Caco-2 (cell line): ENCODE data around the gene SLC1A2. TPM values are rescaled to one million over a fixed set of nuclear protein-coding genes. Genes with fewer than 3 reads are reported as not detected.

ENCODE experiments used
- BruUV-seq: library from RNA; stranded (reverse); fragments of 400-500 nt; replicated peaks from 2 replicates; lab custom pipeline; 2021; lab: Mats Ljungman, UMichigan
- CTCF ChIA-PET: fragments of 300-600 bp; sonication (Branson Sonifier 250); formaldehyde crosslinking; loops from one replicate; lab custom pipeline; 2022; ENCODE audit warnings: antibody characterized with exemption; lab: Charles Lee
- POLR2A ChIA-PET: fragments of 300-600 bp; sonication (Branson Sonifier 250); formaldehyde crosslinking; loops from one replicate; lab custom pipeline; 2022; ENCODE audit warnings: antibody characterized with exemption; lab: Charles Lee
- DNase-seq, 2 experiments: peaks; one replicate each; pipeline versions ENCODE4 v3.0.0 to v3.0.0-alpha.2; 2020 to 2022
- H3K27me3 ChIP-seq: replicated peaks from 2 replicates; pipeline ENCODE4 v1.6.0; 2011; ENCODE audit warnings: low read length; ENCODE audit not compliant: control insufficient read depth, insufficient read depth
- H3K36me3 ChIP-seq: 2 replicates; pipeline ENCODE4 v1.5.1; 2011; ENCODE audit warnings: low read length; ENCODE audit not compliant: control insufficient read depth, insufficient read depth
- H3K4me1 ChIP-seq: fragments of 250-450 bp; sonication (Bioruptor Pico); 2 replicates; pipeline ENCODE4 v1.5.1; 2020; ENCODE audit warnings: mild to moderate bottlenecking
- H3K4me3 ChIP-seq: 2 replicates; pipeline ENCODE4 v1.5.1; 2011; ENCODE audit warnings: low read depth, mild to moderate bottlenecking, control low read depth, low read length
- H3K9me3 ChIP-seq: fragments of 250-450 bp; sonication (Bioruptor Pico); 2 replicates; pipeline ENCODE4 v1.5.1; 2020; ENCODE audit warnings: mild to moderate bottlenecking, moderate library complexity
- H3K27ac Mint-ChIP-seq: one replicate; pipeline ENCODE4 v1.8.0; 2022; ENCODE audit warnings: mixed read lengths; ENCODE audit not compliant: unreplicated experiment
- H3K27me3 Mint-ChIP-seq: one replicate; pipeline ENCODE4 v1.8.0; 2022; ENCODE audit warnings: mixed read lengths; ENCODE audit not compliant: insufficient read depth, unreplicated experiment
- H3K36me3 Mint-ChIP-seq: one replicate; pipeline ENCODE4 v1.8.0; 2022; ENCODE audit warnings: mild to moderate bottlenecking, mixed read lengths; ENCODE audit not compliant: insufficient read depth, unreplicated experiment
- H3K4me1 Mint-ChIP-seq: one replicate; pipeline ENCODE4 v1.8.0; 2022; ENCODE audit warnings: low read depth, mixed read lengths; ENCODE audit not compliant: unreplicated experiment
- H3K4me3 Mint-ChIP-seq: one replicate; pipeline ENCODE4 v1.8.0; 2022; ENCODE audit warnings: mild to moderate bottlenecking, moderate library complexity, mixed read lengths; ENCODE audit not compliant: unreplicated experiment
- H3K9me3 Mint-ChIP-seq: one replicate; pipeline ENCODE4 v1.8.0; 2022; ENCODE audit warnings: mixed read lengths; ENCODE audit not compliant: unreplicated experiment
- intact Hi-C: fragments of 100-400 bp; cut with micrococcal nuclease; formaldehyde crosslinking; loops from one replicate; pipeline ENCODE4 v1.10.0; 2022; ENCODE audit not compliant: unreplicated experiment
- total RNA-seq: library from RNA; stranded (reverse); gene quantifications from 2 replicates; pipeline ENCODE4 v1.2.3, GENCODE V29; 2022
- TF ChIP-seq, protein P1 (sequence below), 2 experiments: fragments of 200-600 bp in 1 of 2; IDR thresholded peaks; 1 replicate in 1 of 2; 2 replicates in 1 of 2; pipeline versions ENCODE4 v1.5.1 to v1.8.0; 2011 to 2022; ENCODE audit warnings: antibody characterized with exemption in 1 of 2, control low read depth in 1 of 2, inconsistent platforms in 1 of 2, low read depth in 1 of 2, low read length in 1 of 2, mild to moderate bottlenecking in 1 of 2, moderate library complexity in 1 of 2; ENCODE audit not compliant: insufficient read depth in 1 of 2, severe bottlenecking in 1 of 2, unreplicated experiment in 1 of 2

Gene SLC1A2
- total RNA-seq, 1 experiment from 2014 or later = 2.0 TPM

GRCh38 chr11:35243774-35244173 is 175.6 kb downstream of the SLC1A2 start:
- intact Hi-C loops = no loop called here
- Histone ChIP-seq H3K9me3 (peaks cover 5% of the 10 kb centered on the region; the same call in 1 of the 2 replicates), H3K27me3 (no peaks in the 10 kb centered on the region), H3K36me3 (no peaks in the 10 kb centered on the region), H3K4me3 (no peak overlapping the region), H3K4me1 (no peaks in the 10 kb centered on the region)
- H3K4me3 Mint-ChIP-seq = no peak overlapping the region
- no peaks in the 10 kb centered on the region for H3K4me1 Mint-ChIP-seq
- DNase-seq = no peak
- POLR2A ChIA-PET = no interaction called here
- H3K36me3 Mint-ChIP-seq = no peaks in the 10 kb centered on the region
- CTCF ChIA-PET = no interaction called here
- TF ChIP-seq, protein P1, sequence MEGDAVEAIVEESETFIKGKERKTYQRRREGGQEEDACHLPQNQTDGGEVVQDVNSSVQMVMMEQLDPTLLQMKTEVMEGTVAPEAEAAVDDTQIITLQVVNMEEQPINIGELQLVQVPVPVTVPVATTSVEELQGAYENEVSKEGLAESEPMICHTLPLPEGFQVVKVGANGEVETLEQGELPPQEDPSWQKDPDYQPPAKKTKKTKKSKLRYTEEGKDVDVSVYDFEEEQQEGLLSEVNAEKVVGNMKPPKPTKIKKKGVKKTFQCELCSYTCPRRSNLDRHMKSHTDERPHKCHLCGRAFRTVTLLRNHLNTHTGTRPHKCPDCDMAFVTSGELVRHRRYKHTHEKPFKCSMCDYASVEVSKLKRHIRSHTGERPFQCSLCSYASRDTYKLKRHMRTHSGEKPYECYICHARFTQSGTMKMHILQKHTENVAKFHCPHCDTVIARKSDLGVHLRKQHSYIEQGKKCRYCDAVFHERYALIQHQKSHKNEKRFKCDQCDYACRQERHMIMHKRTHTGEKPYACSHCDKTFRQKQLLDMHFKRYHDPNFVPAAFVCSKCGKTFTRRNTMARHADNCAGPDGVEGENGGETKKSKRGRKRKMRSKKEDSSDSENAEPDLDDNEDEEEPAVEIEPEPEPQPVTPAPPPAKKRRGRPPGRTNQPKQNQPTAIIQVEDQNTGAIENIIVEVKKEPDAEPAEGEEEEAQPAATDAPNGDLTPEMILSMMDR (IDR thresholded peaks at IDR 0.05; ENCODE audit: insufficient read depth in 1 of 2, low read depth in 1 of 2, low read length in 1 of 2, severe bottlenecking in 1 of 2, unreplicated experiment in 1 of 2) = no peak
- H3K27ac Mint-ChIP-seq = no peak overlapping the region
- H3K27me3 Mint-ChIP-seq = no peaks in the 10 kb centered on the region
- BruUV-seq = no TSS peak
- H3K9me3 Mint-ChIP-seq = no peaks in the 10 kb centered on the region

DNA sequence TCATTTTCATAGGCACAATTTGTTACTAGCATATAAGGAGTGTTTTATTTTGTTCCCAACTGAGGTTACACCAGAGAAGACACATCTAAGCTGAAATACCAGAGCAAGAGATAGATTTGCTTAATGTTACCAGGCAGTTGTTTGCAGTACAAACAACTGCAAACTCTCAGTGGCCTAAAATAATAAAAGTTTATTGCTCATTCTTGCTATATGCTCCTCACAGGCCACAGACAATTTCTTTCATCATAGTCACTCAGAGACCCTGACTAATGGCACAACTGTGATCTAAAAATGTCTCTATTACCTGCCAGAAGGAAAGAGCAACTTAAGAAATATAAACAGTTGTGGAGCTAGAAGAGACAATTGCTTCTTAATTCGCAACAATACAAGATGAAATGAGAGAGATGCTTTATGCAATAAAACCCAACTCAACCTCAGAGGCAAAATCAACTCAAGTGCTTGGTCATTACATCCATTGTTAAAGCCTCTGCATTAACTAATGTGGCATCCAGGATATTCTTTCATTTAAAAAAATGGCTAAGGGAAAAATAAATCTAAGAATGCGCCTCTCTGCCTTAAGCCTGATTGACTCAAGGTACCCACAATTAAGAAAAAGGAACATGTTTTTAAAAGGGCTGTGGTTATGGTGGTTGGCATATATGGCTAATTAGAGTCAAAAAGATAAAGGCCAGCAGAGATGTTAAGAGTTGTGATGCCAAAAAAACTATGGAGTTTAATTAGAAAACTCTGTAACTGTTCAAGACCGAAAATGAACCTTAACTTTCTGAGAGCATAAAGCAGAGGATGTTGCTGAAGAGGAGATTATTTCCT is 176.7 kb downstream of the SLC1A2 start:
- TF ChIP-seq, protein P1 (IDR thresholded peaks at IDR 0.05; ENCODE audit: insufficient read depth in 1 of 2, low read depth in 1 of 2, low read length in 1 of 2, severe bottlenecking in 1 of 2, unreplicated experiment in 1 of 2) = no peak
- Histone ChIP-seq H3K4me1 (peaks cover 4% of the 10 kb centered on the region; the same call in 1 of the 2 replicates), H3K9me3 (peaks cover 5% of the 10 kb centered on the region; the same call in 1 of the 2 replicates), H3K27me3 (no peaks in the 10 kb centered on the region), H3K36me3 (no peaks in the 10 kb centered on the region), H3K4me3 (no peak overlapping the region)
- Mint-ChIP-seq H3K9me3 (no peaks in the 10 kb centered on the region), H3K36me3 (no peaks in the 10 kb centered on the region), H3K27me3 (no peaks in the 10 kb centered on the region), H3K4me1 (peaks cover 7% of the 10 kb centered on the region), H3K4me3 (no peak overlapping the region), H3K27ac (no peak overlapping the region)
- no peak for DNase-seq
- BruUV-seq = no TSS peak
- CTCF ChIA-PET = interaction anchor here (0.6 kb wide), 1 partner anchor 238 kb away, joined by 3 read pairs; no protein-coding TSS in a partner anchor
- intact Hi-C loops = no loop called here
- POLR2A ChIA-PET = no interaction called here

DNA sequence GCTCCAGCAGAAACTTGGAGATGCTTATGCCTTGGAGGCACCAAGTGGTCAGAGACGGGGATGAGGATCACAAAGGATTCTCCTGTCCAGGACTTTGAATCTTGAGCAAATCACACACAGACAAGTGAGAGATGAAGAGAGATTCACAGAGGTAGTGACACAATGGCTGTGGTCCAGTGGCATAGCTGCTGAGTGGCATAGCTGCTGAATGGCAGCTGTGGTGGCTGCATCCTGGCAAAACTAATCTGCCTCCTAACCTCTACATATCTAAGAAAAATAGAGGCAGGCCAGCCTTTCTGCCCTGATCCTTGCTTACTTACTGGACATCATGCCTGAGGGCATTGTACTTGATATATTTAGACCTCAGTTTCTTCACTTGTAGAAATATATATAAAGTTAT is 177.8 kb downstream of the SLC1A2 start:
- H3K9me3 Mint-ChIP-seq = no peaks in the 10 kb centered on the region
- H3K36me3 ChIP-seq = no peaks in the 10 kb centered on the region
- peaks cover 4% of the 10 kb centered on the region; the same call in 1 of the 2 replicates for H3K4me1 ChIP-seq
- DNase-seq = no peak
- ChIA-PET POLR2A (no interaction called here), CTCF (no interaction called here)
- H3K27me3 Mint-ChIP-seq = no peaks in the 10 kb centered on the region
- no peaks in the 10 kb centered on the region for H3K36me3 Mint-ChIP-seq
- H3K4me3 ChIP-seq = no peak overlapping the region
- intact Hi-C loops = no loop called here
- no peak overlapping the region for H3K4me3 Mint-ChIP-seq
- H3K4me1 Mint-ChIP-seq = peaks cover 8% of the 10 kb centered on the region
- H3K27me3 ChIP-seq = no peaks in the 10 kb centered on the region
- TF ChIP-seq, protein P1 (IDR thresholded peaks at IDR 0.05; ENCODE audit: insufficient read depth in 1 of 2, low read depth in 1 of 2, low read length in 1 of 2, severe bottlenecking in 1 of 2, unreplicated experiment in 1 of 2) = no peak
- peaks cover 5% of the 10 kb centered on the region; the same call in 1 of the 2 replicates for H3K9me3 ChIP-seq
- no TSS peak for BruUV-seq
- H3K27ac Mint-ChIP-seq = no peak overlapping the region
